ENCODE results near the gene CALN1. TPM values are rescaled to one million over a fixed set of nuclear protein-coding genes. Genes with fewer than 3 reads are reported as not detected.

CALN1 gene
- total and polyA plus RNA-seq, 9 of the 15 experiments (the other 6 are each of a cell fraction or from before 2014, with no cell fraction given): 1.4 to 7.5 (median 3.3) TPM

- no peak overlapping the region for H3K4me2 ChIP-seq (ENCODE audit: insufficient read depth, low read length)
- peaks cover 11% of the 10 kb centered on the region; the same call in 2 of the 3 replicates for H3K79me2 ChIP-seq (ENCODE audit: control insufficient read depth, insufficient read depth, low read length)
- H3K27ac ChIP-seq (ENCODE audit: extremely low read depth, low read depth, low read length): no peak overlapping the region
- H4K20me1 ChIP-seq (replicated peaks; ENCODE audit: control insufficient read depth, insufficient read depth, low read length): no peaks in the 10 kb centered on the region; the same call in 1 of the 2 replicates
- FAIRE-seq (no peak), DNase-seq (ENCODE audit: extremely low read depth in 1 of 4, low spot score in 3 of 4) (no peak), ATAC-seq (no peak)
- in situ Hi-C loops (cut with MboI) (no loop called here), intact Hi-C loops (cut with micrococcal nuclease) (no loop called here)
- BruUV-seq (replicated peaks): no TSS peak
- H3K9ac ChIP-seq (ENCODE audit: insufficient read depth in 1 of 2, low read depth in 2 of 2, low read length in 2 of 2): no peak overlapping the region
- no peak overlapping the region for H2AFZ ChIP-seq (ENCODE audit: low read depth, low read length)
- ChIA-PET CTCF (ENCODE audit: low intra/inter-chr PET ratio) (no interaction called here), POLR2A (interaction anchor here (0.6 kb wide), 1 partner anchor 78 kb away, joined by 3 read pairs; no protein-coding TSS in a partner anchor)
- H3K4me1 ChIP-seq (replicated peaks in 1 of 2; ENCODE audit: control insufficient read depth in 2 of 2, insufficient read depth in 2 of 2, low read length in 2 of 2): peaks cover 0 to 4% of the 10 kb centered on the region in 2 experiments; a peak in 3 of 5 replicates
- TF ChIP-seq KDM1A (IDR thresholded peaks at IDR 0.05) (no peak), TAF15 (IDR thresholded peaks at IDR 0.05; ENCODE audit: low read depth, low read length) (no peak), NFIX (CRISPR knock-in tag; IDR thresholded peaks at IDR 0.05; ENCODE audit: low read depth) (no peak), ZNF830 (CRISPR knock-in tag; IDR thresholded peaks at IDR 0.05) (no peak), ZFX (CRISPR knock-in tag; IDR thresholded peaks at IDR 0.05) (no peak), ZNF184 (CRISPR knock-in tag; IDR thresholded peaks at IDR 0.05) (no peak), TAF9B (IDR thresholded peaks at IDR 0.05; ENCODE audit: partially characterized antibody) (no peak), FOXP1 (CRISPR knock-in tag; IDR thresholded peaks at IDR 0.05) (no peak), ZNF445 (CRISPR knock-in tag; IDR thresholded peaks at IDR 0.05; ENCODE audit: low read depth) (no peak), TEAD1 (CRISPR knock-in tag; IDR thresholded peaks at IDR 0.05) (no peak), SP1 (CRISPR knock-in tag; IDR thresholded peaks at IDR 0.05) (no peak)
- H3K36me3 ChIP-seq (ENCODE audit: control insufficient read depth, insufficient read depth, low read length): no peaks in the 10 kb centered on the region; the same call in 2 of the 3 replicates
- H3K9me1 ChIP-seq (ENCODE audit: control insufficient read depth, insufficient read depth, low read length): no peaks in the 10 kb centered on the region
- peaks cover 9 to 17% of the 10 kb centered on the region in 2 experiments; a peak in 4 of 5 replicates for H3K27me3 ChIP-seq (ENCODE audit: control insufficient read depth in 2 of 2, insufficient read depth in 2 of 2, low read length in 2 of 2)
- no peaks in the 10 kb centered on the region; the same call in 1 of the 2 replicates for H3K9me3 ChIP-seq (replicated peaks; ENCODE audit: control insufficient read depth, insufficient read depth, low read depth, low read length)
- WGBS (ENCODE audit: insufficient coverage, low coverage, missing lambda C conversion rate): 9% methylated on average over 11 of the region's 11 CpGs
- H3K4me3 ChIP-seq: no peak overlapping the region
These were observed 3.0 kb downstream of the CALN1 start for GRCh38 chr7:72408966-72409637.
